KBM-7 (cell line): ENCODE measurements around the gene RASA1.
A peak's percentile ranks its signal among the peaks of the same experiment; 100 is the strongest.
"Not testable (repeated sequence)": the region's sequence is repeated elsewhere in the genome, so short reads cannot be mapped to it uniquely, and the experiment has no call there.

Source experiments
- DNase-seq: peaks from one replicate; pipeline ENCODE4 v3.0.0-alpha.2; 2015
- in situ Hi-C: fragments of 300-500 bp; cut with MboI; formaldehyde crosslinking; loops from 2 replicates; pipeline ENCODE4 v1.14.3; 2020; ENCODE audit warnings: low sequenced_read_pairs, low pct_unique_long_range_greater_than_20kb, mixed read lengths

RASA1 gene

GRCh38 chr5:87267574-87268125, at the start of gene RASA1:
TSS of gene RASA1 (plus strand) at chr5:87267883. CDS start at chr5:87268452, 569 bp downstream.
- in situ Hi-C loops, result no loop called here
- DNase-seq, result peak; percentile 93

GRCh38 chr5:87229780-87230179, 37.9 kb upstream of the RASA1 start:
- no peak for DNase-seq
- in situ Hi-C loops, result no loop called here

GRCh38 chr5:87231037-87231808, 36.5 kb upstream of the RASA1 start:
- in situ Hi-C loops, result no loop called here
- DNase-seq, result no peak

GRCh38 chr5:87233143-87233542, 34.5 kb upstream of the RASA1 start:
- no peak for DNase-seq
- in situ Hi-C loops, result no loop called here

GRCh38 chr5:87241555-87241954, 26.1 kb upstream of the RASA1 start:
- no peak for DNase-seq
- in situ Hi-C loops, result no loop called here

GRCh38 chr5:87242242-87242641, 25.4 kb upstream of the RASA1 start:
- in situ Hi-C loops, result no loop called here
- DNase-seq, result no peak

GRCh38 chr5:87243161-87243844, 24.4 kb upstream of the RASA1 start:
- DNase-seq, result no peak
- in situ Hi-C loops, result no loop called here

GRCh38 chr5:87245451-87245850, 22.2 kb upstream of the RASA1 start:
- DNase-seq, result no peak
- in situ Hi-C loops, result no loop called here

GRCh38 chr5:87246061-87246460, 21.6 kb upstream of the RASA1 start:
- no peak for DNase-seq
- in situ Hi-C loops, result no loop called here

- in situ Hi-C loops, result no loop called here
- no peak for DNase-seq
These were observed 15.4 kb upstream of the RASA1 start for GRCh38 chr5:87252283-87252605.

GRCh38 chr5:87254035-87254434, 13.6 kb upstream of the RASA1 start:
- no peak for DNase-seq
- in situ Hi-C loops, result no loop called here

- in situ Hi-C loops, result no loop called here
- DNase-seq, result no peak
These were observed 9.2 kb upstream of the RASA1 start for GRCh38 chr5:87258507-87258906.

GRCh38 chr5:87260604-87261192, 7.0 kb upstream of the RASA1 start:
- no peak for DNase-seq
- in situ Hi-C loops, result no loop called here

GRCh38 chr5:87263498-87263897, 4.2 kb upstream of the RASA1 start:
- in situ Hi-C loops, result no loop called here

GRCh38 chr5:87266914-87267573, 639 bp upstream of the RASA1 start:
- no peak for DNase-seq
- in situ Hi-C loops, result no loop called here

More at GRCh38 chr5:87263498-87263897, 4.2 kb upstream of the RASA1 start:
- no peak for DNase-seq

- in situ Hi-C loops, result no loop called here
- DNase-seq, result peak; percentile 86
These were observed 665 bp downstream of the RASA1 start for GRCh38 chr5:87268126-87268969.

- no peak for DNase-seq
- in situ Hi-C loops, result no loop called here
These were observed 1.3 kb downstream of the RASA1 start for GRCh38 chr5:87268970-87269377.

GRCh38 chr5:87270888-87271287, 3.2 kb downstream of the RASA1 start:
- in situ Hi-C loops, DNase-seq: not testable (repeated sequence)

GRCh38 chr5:87276655-87277054, 9.0 kb downstream of the RASA1 start:
- no peak for DNase-seq
- in situ Hi-C loops, result no loop called here
